CD4-positive, alpha-beta T cell (primary cell): Measurements from ENCODE around the gene STRC. TPM values are rescaled to one million over a fixed set of nuclear protein-coding genes. Genes with fewer than 3 reads are reported as not detected.
"Not testable (repeated sequence)": the region's sequence is repeated elsewhere in the genome, so short reads cannot be mapped to it uniquely, and the experiment has no call there.

Experiments used
- ATAC-seq: fragments of 200-7000 bp; cut with Tn5 transposase; one replicate; pipeline ENCODE4 v1.10.0; 2022; ENCODE audit warnings: mild to moderate bottlenecking; ENCODE audit not compliant: poor library complexity
- CTCF ChIA-PET: fragments of 350-600 bp; sonication (Branson Sonifier 250); formaldehyde crosslinking; loops from one replicate; lab custom pipeline; 2021; ENCODE audit warnings: antibody characterized with exemption, inconsistent platforms; lab: Charles Lee
- POLR2A ChIA-PET: fragments of 350-600 bp; sonication (Branson Sonifier 250); formaldehyde crosslinking; loops from one replicate; lab custom pipeline; 2021; ENCODE audit warnings: antibody characterized with exemption, inconsistent platforms; lab: Charles Lee
- DNase-seq, 14 experiments: peaks; one replicate each; pipeline ENCODE4 v3.0.0-alpha.2; 2013 to 2020; ENCODE audit warnings: mixed read lengths in 2 of 14
- H3K27ac ChIP-seq, 2 donors: one replicate each; pipeline versions ENCODE4 v1.5.1 to v1.7.0; 2013; ENCODE audit warnings: low read length in 2 of 2, low read depth in 1 of 2, mild to moderate bottlenecking in 1 of 2
- H3K27me3 ChIP-seq, 2 experiments: 1 replicate in 1 of 2; 2 replicates in 1 of 2; pipeline versions ENCODE4 v1.6.1 to v1.7.0; 2013; ENCODE audit warnings: low read length in 2 of 2, control low read depth in 1 of 2, mild to moderate bottlenecking in 1 of 2, moderate library complexity in 1 of 2; ENCODE audit not compliant: insufficient read depth in 2 of 2, control insufficient read depth in 1 of 2
- H3K36me3 ChIP-seq: one replicate; pipeline ENCODE4 v1.6.1; 2013; ENCODE audit warnings: low read length, control low read depth; ENCODE audit not compliant: insufficient read depth
- H3K4me1 ChIP-seq: one replicate; pipeline ENCODE4 v1.6.1; 2013; ENCODE audit warnings: low read length, control low read depth; ENCODE audit not compliant: insufficient read depth
- H3K4me3 ChIP-seq: one replicate; pipeline ENCODE4 v1.5.1; 2013; ENCODE audit warnings: mild to moderate bottlenecking, low read length, moderate library complexity
- H3K9me3 ChIP-seq, 2 experiments: 1 replicate in 1 of 2; 2 replicates in 1 of 2; pipeline versions ENCODE4 v1.6.1 to v1.7.0; 2013; ENCODE audit warnings: low read length in 2 of 2, mild to moderate bottlenecking in 2 of 2, control low read depth in 1 of 2, moderate library complexity in 1 of 2; ENCODE audit not compliant: control insufficient read depth in 1 of 2, insufficient read depth in 1 of 2
- H3K27ac Mint-ChIP-seq: one replicate; pipeline ENCODE4 v1.8.0; 2020; ENCODE audit warnings: mixed read lengths
- H3K27me3 Mint-ChIP-seq: one replicate; pipeline ENCODE4 v1.8.0; 2021; ENCODE audit warnings: mixed read lengths
- H3K36me3 Mint-ChIP-seq: one replicate; pipeline ENCODE4 v1.8.0; 2021; ENCODE audit warnings: low read depth, mixed read lengths
- H3K4me1 Mint-ChIP-seq: one replicate; pipeline ENCODE4 v1.8.0; 2021; ENCODE audit warnings: low read depth, mixed read lengths
- H3K4me3 Mint-ChIP-seq: one replicate; pipeline ENCODE4 v1.8.0; 2020; ENCODE audit warnings: mild to moderate bottlenecking, mixed read lengths
- H3K9me3 Mint-ChIP-seq: one replicate; pipeline ENCODE4 v1.8.0; 2020; ENCODE audit warnings: mixed read lengths
- intact Hi-C, 2 experiments: fragments of 100-400 bp; cut with DNase I in 1 of 2; cut with micrococcal nuclease in 1 of 2; formaldehyde crosslinking; loops; one replicate each; pipeline versions ENCODE4 v1.15.1 to v1.9.0; 2023 to 2025; cut with DNase I, micrococcal nuclease
- total RNA-seq, 174 experiments: library from RNA in 2 of 174; stranded (reverse) in 2 of 174; gene quantifications; one replicate each; pipeline ENCODE4 v1.2.3 and lab custom pipeline; 2021 to 2026
- TF ChIP-seq, protein P1 (sequence below): fragments of 200-600 bp; IDR thresholded peaks from one replicate; pipeline ENCODE4 v1.8.0; 2022; ENCODE audit warnings: antibody characterized with exemption, mild to moderate bottlenecking

The STRC gene
- total RNA-seq, 2 experiments from 2014 or later = 1.7 to 2.1 TPM

DNA sequence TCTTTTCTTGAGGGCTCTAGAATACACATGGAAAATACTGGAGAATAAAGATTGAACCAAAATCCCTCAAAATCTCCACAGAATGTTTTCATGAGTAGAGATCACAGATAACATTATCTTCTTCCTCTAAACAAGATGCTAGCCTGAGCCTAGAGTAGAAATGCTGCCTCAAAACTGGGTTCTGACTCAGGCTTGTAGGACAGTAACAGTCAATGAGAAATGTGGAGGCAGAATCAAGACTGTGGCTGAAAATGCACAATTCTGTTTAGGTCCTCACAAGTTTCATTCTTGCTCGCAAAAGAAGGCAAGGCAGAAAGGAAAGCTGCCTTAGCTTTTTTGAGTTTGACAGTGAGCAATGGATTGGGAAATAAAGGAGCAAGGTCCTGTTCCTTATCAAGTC, 44.0 kb downstream of the STRC start:
- H3K4me3 Mint-ChIP-seq, H3K4me1 ChIP-seq, H3K27ac Mint-ChIP-seq, POLR2A ChIA-PET, intact Hi-C loops, H3K27me3 ChIP-seq, H3K4me1 Mint-ChIP-seq, CTCF ChIA-PET, H3K36me3 ChIP-seq, H3K27ac ChIP-seq, H3K36me3 Mint-ChIP-seq, H3K4me3 ChIP-seq, DNase-seq, ATAC-seq, H3K9me3 Mint-ChIP-seq, H3K9me3 ChIP-seq, H3K27me3 Mint-ChIP-seq: not testable (repeated sequence)

DNA sequence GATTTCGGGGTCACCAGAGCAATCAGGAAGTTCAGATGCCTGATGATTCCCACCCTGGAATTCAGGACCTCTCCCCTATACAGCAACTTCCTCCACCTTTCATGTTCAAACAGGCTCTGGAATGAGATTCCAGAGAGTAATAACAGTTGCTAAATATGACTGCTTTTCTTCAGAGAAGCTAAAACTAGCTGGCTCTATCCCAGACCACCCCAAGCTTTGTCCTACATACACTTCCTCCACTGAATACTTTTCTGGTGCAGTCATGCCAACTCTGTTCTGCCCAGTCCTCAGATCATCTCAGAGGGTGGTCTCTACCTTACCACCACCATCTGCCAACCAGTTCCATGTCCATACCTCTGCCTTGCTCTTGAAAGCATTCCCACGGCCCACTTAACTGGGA, 52.0 kb downstream of the STRC start:
- POLR2A ChIA-PET, H3K4me1 Mint-ChIP-seq, H3K9me3 ChIP-seq, CTCF ChIA-PET, H3K27me3 Mint-ChIP-seq, DNase-seq, H3K4me1 ChIP-seq, H3K36me3 ChIP-seq, intact Hi-C loops, H3K27ac ChIP-seq, H3K4me3 ChIP-seq, H3K27ac Mint-ChIP-seq, ATAC-seq, H3K27me3 ChIP-seq, H3K9me3 Mint-ChIP-seq, H3K4me3 Mint-ChIP-seq, H3K36me3 Mint-ChIP-seq: not testable (repeated sequence)

DNA sequence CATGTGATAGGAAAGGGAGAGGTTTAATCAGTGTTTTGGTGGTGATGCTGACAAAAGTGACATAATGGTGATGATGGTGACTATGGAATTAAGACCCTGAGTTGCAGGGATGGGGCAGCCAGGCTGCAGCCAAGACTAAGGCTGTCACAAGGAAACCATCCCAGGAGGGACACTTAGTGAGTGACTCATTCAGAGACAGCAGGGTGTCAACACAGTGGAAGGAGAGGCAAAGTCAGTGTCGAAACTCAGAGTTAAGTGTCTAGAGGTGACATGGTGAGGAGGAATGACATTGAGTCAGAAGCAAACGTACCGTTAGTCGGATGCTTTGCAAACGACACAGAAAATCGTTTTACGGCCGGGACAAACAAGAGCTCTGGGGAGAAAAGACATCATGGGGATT, 54.8 kb downstream of the STRC start:
- DNase-seq, H3K9me3 Mint-ChIP-seq, H3K27me3 Mint-ChIP-seq, H3K36me3 Mint-ChIP-seq, intact Hi-C loops, CTCF ChIA-PET, ATAC-seq, H3K27ac Mint-ChIP-seq, H3K9me3 ChIP-seq, H3K4me1 ChIP-seq, H3K4me3 ChIP-seq, POLR2A ChIA-PET, H3K27me3 ChIP-seq, H3K27ac ChIP-seq, H3K4me1 Mint-ChIP-seq, H3K4me3 Mint-ChIP-seq, H3K36me3 ChIP-seq: not testable (repeated sequence)

DNA sequence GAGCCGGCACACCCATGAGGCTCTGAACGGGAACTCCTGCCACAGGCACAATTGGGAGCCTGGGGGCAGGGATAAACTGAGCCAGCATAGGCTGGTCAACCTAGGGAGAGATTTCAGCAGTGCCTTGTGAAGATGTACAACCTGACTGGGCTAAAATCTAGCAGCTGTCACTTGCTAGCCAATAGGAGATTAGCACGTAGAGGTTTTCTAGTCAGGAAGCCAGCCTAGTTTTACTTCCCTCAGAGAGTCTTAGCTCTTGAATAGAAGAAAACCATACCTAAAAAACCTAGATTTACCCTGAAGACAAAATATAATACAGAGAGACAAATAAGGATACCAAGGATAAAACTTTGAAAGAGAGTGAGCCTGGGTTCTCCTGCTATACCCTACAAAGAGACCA, 55.8 kb downstream of the STRC start:
- ATAC-seq, DNase-seq, CTCF ChIA-PET, H3K4me3 Mint-ChIP-seq, H3K4me3 ChIP-seq, H3K9me3 Mint-ChIP-seq, H3K27ac Mint-ChIP-seq, intact Hi-C loops, H3K27me3 Mint-ChIP-seq, H3K4me1 Mint-ChIP-seq, H3K9me3 ChIP-seq, POLR2A ChIA-PET, H3K36me3 ChIP-seq, H3K27me3 ChIP-seq, H3K4me1 ChIP-seq, H3K27ac ChIP-seq: not testable (repeated sequence)
- H3K36me3 Mint-ChIP-seq = peaks cover 16% of the 10 kb centered on the region

DNA sequence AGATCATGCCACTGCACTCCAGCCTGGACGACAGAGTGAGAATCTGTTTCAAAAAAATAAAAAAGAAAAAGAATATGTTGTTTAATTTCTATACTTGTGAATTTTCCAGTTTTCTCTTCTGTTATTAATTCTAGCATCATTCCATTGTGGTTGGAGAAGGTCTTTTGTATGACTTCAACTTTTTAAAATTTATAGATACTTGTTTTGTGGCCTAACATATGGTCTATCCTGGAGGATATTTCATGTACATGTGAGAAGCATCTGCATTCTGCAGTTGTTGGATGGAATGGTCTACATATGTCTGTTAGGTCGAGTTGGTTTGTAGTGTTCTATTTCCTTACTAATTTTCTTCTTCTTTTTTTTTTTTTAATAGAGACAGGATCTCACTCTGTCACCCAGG, 65.6 kb downstream of the STRC start:
- H3K4me1 ChIP-seq = no peaks in the 10 kb centered on the region
- peaks cover 2% of the 10 kb centered on the region for H3K36me3 ChIP-seq
- intact Hi-C loops = no loop called here
- TF ChIP-seq, protein P1, sequence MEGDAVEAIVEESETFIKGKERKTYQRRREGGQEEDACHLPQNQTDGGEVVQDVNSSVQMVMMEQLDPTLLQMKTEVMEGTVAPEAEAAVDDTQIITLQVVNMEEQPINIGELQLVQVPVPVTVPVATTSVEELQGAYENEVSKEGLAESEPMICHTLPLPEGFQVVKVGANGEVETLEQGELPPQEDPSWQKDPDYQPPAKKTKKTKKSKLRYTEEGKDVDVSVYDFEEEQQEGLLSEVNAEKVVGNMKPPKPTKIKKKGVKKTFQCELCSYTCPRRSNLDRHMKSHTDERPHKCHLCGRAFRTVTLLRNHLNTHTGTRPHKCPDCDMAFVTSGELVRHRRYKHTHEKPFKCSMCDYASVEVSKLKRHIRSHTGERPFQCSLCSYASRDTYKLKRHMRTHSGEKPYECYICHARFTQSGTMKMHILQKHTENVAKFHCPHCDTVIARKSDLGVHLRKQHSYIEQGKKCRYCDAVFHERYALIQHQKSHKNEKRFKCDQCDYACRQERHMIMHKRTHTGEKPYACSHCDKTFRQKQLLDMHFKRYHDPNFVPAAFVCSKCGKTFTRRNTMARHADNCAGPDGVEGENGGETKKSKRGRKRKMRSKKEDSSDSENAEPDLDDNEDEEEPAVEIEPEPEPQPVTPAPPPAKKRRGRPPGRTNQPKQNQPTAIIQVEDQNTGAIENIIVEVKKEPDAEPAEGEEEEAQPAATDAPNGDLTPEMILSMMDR = no peak
- H3K27me3 Mint-ChIP-seq = no peaks in the 10 kb centered on the region
- no peaks in the 10 kb centered on the region for H3K27me3 ChIP-seq
- no peak overlapping the region for H3K27ac Mint-ChIP-seq
- H3K36me3 Mint-ChIP-seq = peaks cover 33% of the 10 kb centered on the region
- H3K4me3 ChIP-seq = no peak overlapping the region
- ChIA-PET POLR2A (no interaction called here), CTCF (no interaction called here)
- H3K27ac ChIP-seq = no peak overlapping the region
- no peak overlapping the region for H3K4me3 Mint-ChIP-seq
- DNase-seq (no peak), ATAC-seq (no peak)
- H3K9me3 ChIP-seq = no peaks in the 10 kb centered on the region
- H3K4me1 Mint-ChIP-seq = no peaks in the 10 kb centered on the region
- no peaks in the 10 kb centered on the region for H3K9me3 Mint-ChIP-seq
